ENCODE results near the gene PUM1. TPM values are rescaled to one million over a fixed set of nuclear protein-coding genes. Genes with fewer than 3 reads are reported as not detected.

Gene PUM1
- total and polyA plus RNA-seq, 2 donors (not counting 3 experiments of a cell fraction or from before 2014, with no cell fraction given) = 94.7 to 124 TPM

DNA sequence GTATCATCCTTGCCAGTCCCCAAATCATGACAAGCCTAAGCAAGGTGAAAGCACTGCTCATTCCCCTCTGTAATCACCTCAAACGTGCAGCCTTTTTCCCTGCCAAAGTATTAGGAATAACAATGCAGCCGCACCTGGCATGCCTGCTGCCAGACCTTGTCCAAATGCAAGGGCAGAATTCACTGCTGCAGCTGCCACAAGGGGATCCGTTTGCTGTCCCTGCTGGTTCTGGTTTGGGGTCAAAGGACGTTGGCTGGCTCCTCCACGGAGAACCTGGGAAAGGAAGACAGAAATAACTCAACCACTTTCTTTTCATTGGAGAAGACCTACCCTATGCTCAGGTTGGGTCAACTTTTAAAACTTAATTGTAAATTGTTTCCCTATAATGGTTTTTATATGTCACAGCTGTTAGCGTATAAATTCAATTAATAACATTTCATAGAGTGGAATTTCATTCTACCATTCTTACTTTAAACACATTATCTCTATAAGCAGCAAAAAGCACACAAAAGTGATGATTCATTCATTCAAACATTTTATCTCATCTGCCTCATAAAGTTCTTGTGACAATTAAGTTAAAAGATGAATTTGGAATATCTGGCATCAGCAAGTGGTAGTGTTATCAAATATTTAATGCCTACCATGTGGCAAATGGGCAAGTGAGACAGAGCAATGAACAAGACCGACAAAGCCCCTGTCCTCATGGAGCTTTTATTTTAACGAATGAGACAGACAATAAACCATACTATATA, 97.1 kb downstream of the PUM1 start:
- Histone ChIP-seq H3K36me3 (ENCODE audit: control insufficient read depth in 2 of 2, extremely low read depth in 1 of 2, insufficient read depth in 2 of 2, low read length in 2 of 2) (peaks cover 16 to 30% of the 10 kb centered on the region in 2 experiments), H3K4me2 (ENCODE audit: insufficient read depth, low read length) (no peak overlapping the region), H3K9me1 (replicated peaks; ENCODE audit: control insufficient read depth, extremely low read depth, insufficient read depth, low read length) (no peaks in the 10 kb centered on the region), H3K27me3 (ENCODE audit: control insufficient read depth in 2 of 2, insufficient read depth in 2 of 2, low read length in 2 of 2) (no peaks in the 10 kb centered on the region), H3K4me1 (ENCODE audit: control insufficient read depth, extremely low read depth, insufficient read depth, low read length) (peaks cover 16% of the 10 kb centered on the region), H3K4me3 (replicated peaks in 1 of 3; ENCODE audit: insufficient read depth in 1 of 3, low read depth in 1 of 3, low read length in 3 of 3) (no peak overlapping the region), H3K27ac (ENCODE audit: insufficient read depth, low read depth, low read length) (no peak overlapping the region), H3K79me2 (ENCODE audit: control insufficient read depth, insufficient read depth, low read length) (peaks cover 68% of the 10 kb centered on the region), H4K20me1 (replicated peaks; ENCODE audit: control insufficient read depth, extremely low read depth, insufficient read depth, low read length) (peaks cover 3% of the 10 kb centered on the region), H3K9ac (replicated peaks; ENCODE audit: extremely low read depth, insufficient read depth, low read length) (no peak overlapping the region), H2AFZ (ENCODE audit: low read depth, low read length) (no peak overlapping the region), H3K9me3 (replicated peaks; ENCODE audit: control insufficient read depth, insufficient read depth, low read length) (no peaks in the 10 kb centered on the region)
- TF ChIP-seq FOS (IDR thresholded peaks at IDR 0.05; ENCODE audit: borderline replicate concordance, insufficient read depth, low read length) (no peak), CTCF (IDR thresholded peaks at IDR 0.05; ENCODE audit: extremely low read depth in 1 of 2, insufficient read depth in 1 of 2, low read depth in 1 of 2, low read length in 2 of 2) (no peak)
- no TSS peak for BruUV-seq (replicated peaks)
- POLR2A ChIA-PET = interaction anchor here (0.6 kb wide), 1 partner anchor 94 kb away, joined by 4 read pairs; no protein-coding TSS in a partner anchor
- FAIRE-seq (no peak), DNase-seq (ENCODE audit: low read depth, low spot score) (no peak)
- dilution Hi-C loops (cut with MboI; ENCODE audit: extremely low pct_ligation_motif_present, low sequenced_read_pairs) (no loop called here), intact Hi-C loops (cut with micrococcal nuclease) (no loop called here)
- CTCF ChIA-PET = no interaction called here

- TF ChIP-seq FOS (IDR thresholded peaks at IDR 0.05; ENCODE audit: borderline replicate concordance, insufficient read depth, low read length) = peak; percentile 37
- no peak for TF ChIP-seq EZH2 (IDR thresholded peaks at IDR 0.05; ENCODE audit: borderline replicate concordance, low read depth, low read length, severe bottlenecking)
- no peak for TF ChIP-seq POLR2A (IDR thresholded peaks at IDR 0.05; ENCODE audit: low read depth, low read length)
- TF ChIP-seq MYC (IDR thresholded peaks at IDR 0.05; ENCODE audit: low read depth, low read length) = peak; percentile 72
- dilution Hi-C loops (cut with MboI; ENCODE audit: extremely low pct_ligation_motif_present, low sequenced_read_pairs) (no loop called here), intact Hi-C loops (cut with micrococcal nuclease) (loop anchor here (2.0 kb wide), 1 partner anchor 98 kb away; the partner anchor contains the start of gene PUM1)
- Histone ChIP-seq H3K27me3 (ENCODE audit: control insufficient read depth in 2 of 2, insufficient read depth in 2 of 2, low read length in 2 of 2) (no peaks in the 10 kb centered on the region), H3K4me3 (replicated peaks in 1 of 3; ENCODE audit: insufficient read depth in 1 of 3, low read depth in 1 of 3, low read length in 3 of 3) (no peak overlapping the region), H3K9me3 (replicated peaks; ENCODE audit: control insufficient read depth, insufficient read depth, low read length) (no peaks in the 10 kb centered on the region), H3K36me3 (ENCODE audit: control insufficient read depth in 2 of 2, extremely low read depth in 1 of 2, insufficient read depth in 2 of 2, low read length in 2 of 2) (peaks cover 20 to 38% of the 10 kb centered on the region in 2 experiments), H3K9ac (replicated peaks; ENCODE audit: extremely low read depth, insufficient read depth, low read length) (no peak overlapping the region), H4K20me1 (replicated peaks; ENCODE audit: control insufficient read depth, extremely low read depth, insufficient read depth, low read length) (peaks cover 3% of the 10 kb centered on the region), H2AFZ (ENCODE audit: low read depth, low read length) (no peak overlapping the region), H3K9me1 (replicated peaks; ENCODE audit: control insufficient read depth, extremely low read depth, insufficient read depth, low read length) (no peaks in the 10 kb centered on the region), H3K4me1 (ENCODE audit: control insufficient read depth, extremely low read depth, insufficient read depth, low read length) (peaks cover 16% of the 10 kb centered on the region), H3K79me2 (ENCODE audit: control insufficient read depth, insufficient read depth, low read length) (peaks cover 72% of the 10 kb centered on the region), H3K4me2 (ENCODE audit: insufficient read depth, low read length) (peak overlapping the region; percentile 28), H3K27ac (ENCODE audit: insufficient read depth, low read depth, low read length) (peak overlapping the region; percentile 43)
- BruUV-seq (replicated peaks) = no TSS peak
- FAIRE-seq (peak; percentile 84), DNase-seq (ENCODE audit: low read depth, low spot score) (peak; percentile 88)
- ChIA-PET POLR2A (no interaction called here), CTCF (interaction anchor here (1.2 kb wide), 1 partner anchor 35 kb away, joined by 3 read pairs; no protein-coding TSS in a partner anchor)
Measured at GRCh38 chr1:30966690-30967369, 98.7 kb downstream of the PUM1 start.
